Fibroblast of skin of right quadriceps (primary cell): ENCODE measurements around the gene LOXL1.

ENCODE experiments used
- DNase-seq: peaks from one replicate; pipeline ENCODE4 v3.0.0-alpha.2; 2013

The LOXL1 gene

GRCh38 chr15:73983773-73984172 lies 57.5 kb downstream of the LOXL1 start:
- no peak for DNase-seq

- no peak for DNase-seq
Measured at GRCh38 chr15:73984208-73984979, 58.1 kb downstream of the LOXL1 start.

- no peak for DNase-seq
Measured at GRCh38 chr15:73985101-73985873, 59.0 kb downstream of the LOXL1 start.

- no peak for DNase-seq
Measured at GRCh38 chr15:73986055-73986775, 60.0 kb downstream of the LOXL1 start.

- no peak for DNase-seq
Measured at GRCh38 chr15:73986776-73987056, 60.5 kb downstream of the LOXL1 start.

- DNase-seq = no peak
Measured at GRCh38 chr15:73987250-73987649, 61.0 kb downstream of the LOXL1 start.

GRCh38 chr15:73987681-73988444 lies 61.6 kb downstream of the LOXL1 start:
- no peak for DNase-seq

GRCh38 chr15:73988445-73988969 lies 62.2 kb downstream of the LOXL1 start:
- DNase-seq = no peak

GRCh38 chr15:73989001-73989798 lies 62.9 kb downstream of the LOXL1 start:
- peak; percentile 83 for DNase-seq

GRCh38 chr15:73990250-73991005 lies 64.2 kb downstream of the LOXL1 start:
- DNase-seq = no peak

GRCh38 chr15:73991260-73991659 lies 65.0 kb downstream of the LOXL1 start:
- no peak for DNase-seq

- DNase-seq = peak; percentile 94
Measured at GRCh38 chr15:73991726-73992593, 65.7 kb downstream of the LOXL1 start, which contains the start of gene STOML1. TSS of gene STOML1 (minus strand) at chr15:73992295. CDS start at chr15:73992223, 72 bp downstream.

- DNase-seq = no peak
Measured at GRCh38 chr15:73992594-73992898, 66.3 kb downstream of the LOXL1 start.

GRCh38 chr15:73993211-73993994 lies 67.1 kb downstream of the LOXL1 start:
- DNase-seq = no peak

- DNase-seq = peak; percentile 93
Measured at GRCh38 chr15:73994413-73994883, 68.2 kb downstream of the LOXL1 start, which contains the start of gene PML. TSS of gene PML (plus strand) at chr15:73994716. CDS start at chr15:73994813, 97 bp downstream.

- DNase-seq = no peak
Measured at GRCh38 chr15:73994912-73995622, 68.8 kb downstream of the LOXL1 start.

- DNase-seq = no peak
Measured at GRCh38 chr15:73996267-73996666, 70.0 kb downstream of the LOXL1 start.

- no peak for DNase-seq
Measured at GRCh38 chr15:73996939-73997338, 70.7 kb downstream of the LOXL1 start.
